ENCODE measurements around the gene MTHFD1. TPM values are rescaled to one million over a fixed set of nuclear protein-coding genes. Genes with fewer than 3 reads are reported as not detected.

MTHFD1 gene
- total and polyA plus RNA-seq, 2 of the 4 experiments (the other 2 are of a cell fraction) = 32.2 to 64.9 TPM

GRCh38 chr14:64417771-64418125 is 29.6 kb downstream of the MTHFD1 start:
- Histone ChIP-seq H4K91ac (ENCODE audit: insufficient read depth, low read depth, low read length) (no peak overlapping the region), H2AFZ (replicated peaks; ENCODE audit: low read length, poor library complexity) (no peak overlapping the region), H3K4me1 (ENCODE audit: control insufficient read depth, insufficient read depth, low read length) (peaks cover 7% of the 10 kb centered on the region), H3K27me3 (ENCODE audit: control insufficient read depth, insufficient read depth, low read length) (no peaks in the 10 kb centered on the region), H3K14ac (replicated peaks; ENCODE audit: low read depth, low read length) (no peak overlapping the region), H2BK120ac (ENCODE audit: low read depth, low read length) (no peak overlapping the region), H3K4me3 (ENCODE audit: insufficient read depth, low read depth, low read length) (no peak overlapping the region), H3K79me1 (ENCODE audit: low read depth in 1 of 2, low read length in 2 of 2) (peaks cover 0 to 6% of the 10 kb centered on the region in 2 experiments; a peak in 1 of 4 replicates), H3K9ac (ENCODE audit: low read depth, low read length) (no peak overlapping the region), H3K23ac (ENCODE audit: low read depth, low read length) (no peak overlapping the region), H2AK5ac (ENCODE audit: low read depth, low read length) (no peak overlapping the region), H4K8ac (ENCODE audit: low read depth in 2 of 2, low read length in 2 of 2) (no peak overlapping the region), H3K36me3 (ENCODE audit: control insufficient read depth, insufficient read depth, low read length) (peaks cover 23% of the 10 kb centered on the region), H3K27ac (ENCODE audit: insufficient read depth, low read length) (no peak overlapping the region), H2BK15ac (ENCODE audit: low read depth, low read length) (no peak overlapping the region), H3K4ac (ENCODE audit: low read depth, low read length) (no peak overlapping the region), H2AK9ac (replicated peaks; ENCODE audit: low read depth, low read length, poor library complexity) (no peak overlapping the region), H3K9me1 (ENCODE audit: insufficient read depth, low read length) (peaks cover 12% of the 10 kb centered on the region), H3K4me2 (ENCODE audit: low read depth, low read length) (no peak overlapping the region), H2BK5ac (ENCODE audit: low read depth, low read length, poor library complexity, severe bottlenecking) (no peak overlapping the region), H2BK20ac (ENCODE audit: low read depth, low read length) (no peak overlapping the region), H4K5ac (ENCODE audit: low read depth, low read length) (no peak overlapping the region), H3K9me3 (ENCODE audit: control insufficient read depth, insufficient read depth, low read length) (no peaks in the 10 kb centered on the region), H3K18ac (ENCODE audit: low read depth, low read length) (no peak overlapping the region), H4K20me1 (ENCODE audit: insufficient read depth, low read length) (no peaks in the 10 kb centered on the region), H3K56ac (ENCODE audit: extremely low read depth, insufficient read depth, low read length) (no peak overlapping the region)
- TF ChIP-seq SMC3 (IDR thresholded peaks at IDR 0.05; ENCODE audit: low read depth, low read length) (no peak), CHD1 (IDR thresholded peaks at IDR 0.05; ENCODE audit: low read depth, low read length) (no peak), BHLHE40 (IDR thresholded peaks at IDR 0.05; ENCODE audit: low read depth, low read length) (no peak), MXI1 (IDR thresholded peaks at IDR 0.05; ENCODE audit: borderline replicate concordance, low read depth, low read length) (no peak), POLR2A (IDR thresholded peaks at IDR 0.05; ENCODE audit: low read depth, low read length) (no peak), USF2 (IDR thresholded peaks at IDR 0.05; ENCODE audit: low read depth, low read length) (no peak), MAZ (IDR thresholded peaks at IDR 0.05; ENCODE audit: borderline replicate concordance, low read depth, low read length) (no peak), RCOR1 (IDR thresholded peaks at IDR 0.05; ENCODE audit: insufficient replicate concordance, low read length) (no peak)
- POLR2A ChIA-PET (ENCODE audit: unreplicated experiment) = interaction anchor here (0.5 kb wide), 1 partner anchor 108 kb away, joined by 3 read pairs; no protein-coding TSS in a partner anchor
- intact Hi-C loops (cut with micrococcal nuclease) = no loop called here
- ATAC-seq (ENCODE audit: low read depth) (no peak), DNase-seq (no peak)
- dilution Hi-C loops (cut with HindIII; ENCODE audit: low sequenced_read_pairs, unreplicated experiment) = no loop called here
- WGBS, 2 experiments (ENCODE audit: extremely low coverage in 2 of 2, insufficient read length in 1 of 2) = 100% methylated on average over 5 of the region's 7 CpGs; no CpG with 5 or more reads in 1 of the 2 experiments
- in situ Hi-C loops (cut with MboI; ENCODE audit: low sequenced_read_pairs) = no loop called here
- no TSS peak for BruUV-seq (replicated peaks)
- CTCF ChIA-PET = interaction anchor here (1.1 kb wide), 1 partner anchor 18 kb away, joined by 4 read pairs; no protein-coding TSS in a partner anchor

Measured in IMR-90 (cell line).